Measurements from ENCODE around the gene PASK.

Gene PASK

GRCh38 chr2:241081190-241081642 is 68.1 kb downstream of the PASK start:
- Histone ChIP-seq H3K4me1 (no peaks in the 10 kb centered on the region), H3K4me3 (ENCODE audit: low read depth, low read length) (no peak overlapping the region), H3K79me2 (no peaks in the 10 kb centered on the region), H3K4me2 (ENCODE audit: low read length) (no peak overlapping the region), H3K27ac (no peak overlapping the region), H3K9me3 (ENCODE audit: control insufficient read depth, low read length) (no peaks in the 10 kb centered on the region), H3K27me3 (ENCODE audit: control insufficient read depth, insufficient read depth, low read length) (no peaks in the 10 kb centered on the region), H3K36me3 (ENCODE audit: control insufficient read depth, insufficient read depth, low read length) (no peaks in the 10 kb centered on the region), H2AFZ (no peak overlapping the region), H3K9ac (no peak overlapping the region)
- TF ChIP-seq CTCF (IDR thresholded peaks at IDR 0.05) = no peak

- H3K27me3 ChIP-seq (ENCODE audit: control insufficient read depth, insufficient read depth, low read length) = no peaks in the 10 kb centered on the region
- H2AFZ ChIP-seq = no peak overlapping the region
- TF ChIP-seq CTCF (IDR thresholded peaks at IDR 0.05) = no peak
- H3K4me3 ChIP-seq (ENCODE audit: low read depth, low read length) = no peak overlapping the region
- H3K4me1 ChIP-seq = no peaks in the 10 kb centered on the region
- H3K27ac ChIP-seq = no peak overlapping the region
- H3K4me2 ChIP-seq (ENCODE audit: low read length) = no peak overlapping the region
- H3K36me3 ChIP-seq (ENCODE audit: control insufficient read depth, insufficient read depth, low read length) = no peaks in the 10 kb centered on the region
- no peaks in the 10 kb centered on the region for H3K79me2 ChIP-seq
- no peaks in the 10 kb centered on the region for H3K9me3 ChIP-seq (ENCODE audit: control insufficient read depth, low read length)
- H3K9ac ChIP-seq = no peak overlapping the region
Observed at GRCh38 chr2:241080405-241081189, 68.7 kb downstream of the PASK start.

- Histone ChIP-seq H3K4me2 (ENCODE audit: low read length) (no peak overlapping the region), H3K9me3 (ENCODE audit: control insufficient read depth, low read length) (no peaks in the 10 kb centered on the region), H3K4me3 (ENCODE audit: low read depth, low read length) (no peak overlapping the region), H3K27me3 (ENCODE audit: control insufficient read depth, insufficient read depth, low read length) (no peaks in the 10 kb centered on the region), H3K9ac (no peak overlapping the region), H3K27ac (no peak overlapping the region), H2AFZ (no peak overlapping the region), H3K36me3 (ENCODE audit: control insufficient read depth, insufficient read depth, low read length) (no peaks in the 10 kb centered on the region), H3K4me1 (no peaks in the 10 kb centered on the region), H3K79me2 (no peaks in the 10 kb centered on the region)
- no peak for TF ChIP-seq CTCF (IDR thresholded peaks at IDR 0.05)
Observed at GRCh38 chr2:241074901-241075540, 74.3 kb downstream of the PASK start.

GRCh38 chr2:241074065-241074818 is 75.0 kb downstream of the PASK start:
- Histone ChIP-seq H3K36me3 (ENCODE audit: control insufficient read depth, insufficient read depth, low read length) (no peaks in the 10 kb centered on the region), H3K9me3 (ENCODE audit: control insufficient read depth, low read length) (no peaks in the 10 kb centered on the region), H3K4me1 (no peaks in the 10 kb centered on the region), H3K79me2 (no peaks in the 10 kb centered on the region), H3K27ac (no peak overlapping the region), H2AFZ (no peak overlapping the region), H3K27me3 (ENCODE audit: control insufficient read depth, insufficient read depth, low read length) (no peaks in the 10 kb centered on the region), H3K4me2 (ENCODE audit: low read length) (no peak overlapping the region), H3K9ac (no peak overlapping the region), H3K4me3 (ENCODE audit: low read depth, low read length) (no peak overlapping the region)
- no peak for TF ChIP-seq CTCF (IDR thresholded peaks at IDR 0.05)
